HL-60/S4 treated with retinoic acid at 250 ng/mL for 4 days and 3 days (cell line): ENCODE results near the gene C5orf63.
"Not testable (repeated sequence)": the region's sequence is repeated elsewhere in the genome, so short reads cannot be mapped to it uniquely, and the experiment has no call there.

Source experiments
- in situ Hi-C: fragments of 300-500 bp; cut with MboI; formaldehyde crosslinking; loops from 2 replicates; pipeline ENCODE4 v1.7.0; 2022; ENCODE audit warnings: low sequenced_read_pairs

Gene C5orf63

DNA sequence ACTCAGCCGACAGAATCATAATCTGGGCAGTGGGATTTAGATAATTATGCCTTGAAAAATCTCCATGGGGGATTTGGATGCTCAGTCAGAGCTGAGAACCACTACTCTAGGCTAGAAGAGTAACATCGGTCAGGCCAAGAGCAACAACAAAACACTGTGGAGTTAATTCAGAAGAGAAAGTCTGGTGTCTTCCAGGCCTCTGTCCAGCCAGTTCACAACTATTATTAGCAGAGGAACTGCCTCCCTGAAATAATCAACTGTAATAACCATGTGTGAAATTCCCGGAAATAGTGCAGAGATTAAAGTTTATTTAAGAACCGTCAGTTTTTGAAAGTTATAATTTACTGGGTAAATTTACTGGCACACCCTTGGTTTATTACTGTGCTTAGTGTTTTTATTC, 34.8 kb downstream of the C5orf63 start:
- in situ Hi-C loops, result no loop called here

DNA sequence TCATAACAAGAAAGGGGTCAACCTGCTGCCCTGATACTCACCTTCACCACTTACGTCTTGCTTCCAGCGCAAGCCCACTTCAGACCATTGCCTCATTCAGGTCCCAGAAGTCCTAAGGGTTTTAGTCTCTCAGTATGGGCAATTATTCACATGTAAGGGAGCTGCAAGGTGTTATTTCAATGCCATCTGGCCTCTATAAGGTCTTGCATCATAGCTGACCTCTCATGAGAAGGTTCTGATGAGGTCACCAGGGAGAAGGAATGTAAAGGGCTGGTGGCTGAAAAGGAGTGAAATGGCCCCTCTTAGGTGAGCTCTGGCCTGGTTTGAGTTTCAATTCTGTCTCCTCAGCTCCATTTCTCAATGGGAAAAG, 41.5 kb downstream of the C5orf63 start:
- in situ Hi-C loops, result no loop called here

DNA sequence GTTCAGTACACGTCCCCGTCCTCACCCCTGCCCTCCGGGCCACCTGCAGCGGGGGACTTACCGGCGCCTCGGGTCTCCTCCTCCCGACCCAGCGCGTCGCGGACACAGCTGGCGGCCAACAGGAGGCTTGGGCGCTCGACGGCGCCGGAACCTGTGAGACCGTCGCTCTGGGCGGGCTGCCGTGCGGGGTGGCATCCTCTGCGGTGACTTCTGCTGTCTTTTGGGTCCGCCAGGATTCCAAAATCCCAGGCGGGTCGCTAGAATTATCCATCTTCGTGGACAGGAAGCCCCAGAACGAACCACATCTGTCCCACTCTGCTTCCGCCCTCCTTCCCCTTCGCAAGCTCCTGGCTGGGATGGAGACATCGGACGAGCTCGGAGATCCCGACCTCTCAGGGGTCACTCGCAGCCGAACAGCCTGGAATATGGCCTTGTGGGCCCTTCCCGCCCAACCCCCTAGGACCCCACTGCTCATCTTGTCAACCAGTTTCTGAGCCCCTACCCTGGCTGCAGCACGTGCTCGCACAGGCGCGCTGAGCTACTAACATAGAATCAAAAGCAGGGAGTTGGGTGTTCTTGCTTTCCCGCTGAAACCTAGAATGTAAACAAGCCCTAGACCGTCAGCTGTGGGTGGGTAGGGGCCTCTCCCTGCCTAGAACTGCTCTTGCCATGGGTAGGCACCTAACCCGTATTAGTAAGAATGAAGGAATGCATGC, 42.0 kb downstream of the C5orf63 start:
- in situ Hi-C loops, result no loop called here

DNA sequence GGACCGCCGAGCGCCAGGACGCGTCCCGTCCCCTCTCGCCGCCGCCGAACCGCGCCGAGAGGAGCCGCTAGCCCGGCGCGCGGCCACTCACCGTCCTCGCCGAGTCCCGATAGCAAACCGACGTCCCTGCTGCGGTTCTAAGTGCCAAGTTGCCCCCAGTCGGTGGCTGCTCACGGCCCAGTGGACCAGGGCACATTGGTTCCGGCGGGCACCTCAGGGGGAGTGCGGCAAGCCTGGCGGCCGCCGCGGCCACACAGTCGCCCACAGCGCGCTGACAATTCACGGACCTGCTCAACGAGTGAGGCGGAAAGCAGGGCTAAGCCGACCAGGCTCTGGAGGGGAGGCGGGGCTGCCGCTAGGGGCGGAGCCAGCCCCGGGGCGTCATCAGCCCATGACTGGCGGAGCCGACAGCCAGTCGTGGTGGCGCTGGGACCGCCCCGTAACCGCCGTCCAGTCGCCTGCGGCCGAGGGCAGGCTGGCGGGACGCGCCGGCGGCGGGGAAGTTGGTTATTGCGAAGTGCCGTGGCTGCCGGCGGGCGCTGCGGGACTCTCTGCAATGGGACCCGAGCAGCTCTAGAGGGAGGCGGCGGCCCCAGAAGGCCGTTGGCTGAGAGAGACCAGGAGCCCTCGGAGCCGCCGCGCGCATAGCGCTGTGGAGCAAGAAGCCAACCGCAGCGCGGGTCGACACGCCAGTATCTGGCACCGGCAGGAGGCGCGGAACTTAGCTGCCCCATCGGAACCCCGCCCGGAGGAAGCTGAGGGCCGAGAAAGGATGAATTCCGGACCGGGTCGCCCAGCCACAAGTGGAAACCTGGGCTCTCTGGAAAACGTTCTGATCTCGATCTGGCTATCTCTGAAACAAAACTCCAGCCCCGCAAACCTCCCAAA, 42.8 kb downstream of the C5orf63 start, which contains the start of gene MARCHF3:
TSS of gene MARCHF3 (minus strand) at position 300 of the 888 bp plus-strand sequence. CDS start 112,387 bp downstream, outside the sequence.
- in situ Hi-C loops, result no loop called here

DNA sequence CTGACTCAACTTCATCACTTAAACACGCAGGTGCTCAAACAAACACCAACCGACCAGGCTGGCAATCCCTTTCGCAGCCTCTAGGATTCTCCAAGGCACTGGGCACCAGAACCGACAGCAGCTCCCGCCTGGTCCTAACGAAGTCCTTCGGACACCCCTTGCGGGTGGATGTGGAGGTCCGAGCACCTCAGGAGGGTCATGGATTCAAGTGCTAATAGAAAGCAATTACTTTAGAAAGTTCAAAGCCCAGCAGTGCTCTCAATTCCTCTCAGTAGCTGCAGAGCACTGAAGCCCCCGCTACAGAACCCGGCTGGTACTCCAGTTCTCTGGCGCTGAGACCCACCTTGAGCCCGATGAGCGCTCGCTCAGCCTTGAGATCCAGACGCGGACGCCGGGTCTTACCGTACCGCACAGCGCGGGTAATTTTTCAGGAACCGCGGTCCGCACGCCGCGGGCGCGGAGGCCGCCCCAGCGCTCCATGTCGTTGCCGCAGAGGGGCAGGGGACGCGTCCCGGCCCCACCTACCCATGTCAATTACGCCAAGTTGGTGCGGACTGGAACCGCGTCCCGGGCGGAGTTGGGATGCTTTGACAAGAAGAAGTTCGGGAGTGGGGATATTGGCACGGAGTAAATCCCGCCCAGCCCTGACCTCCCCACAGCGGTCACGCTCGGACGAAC, 43.6 kb downstream of the C5orf63 start:
- in situ Hi-C loops, result no loop called here

DNA sequence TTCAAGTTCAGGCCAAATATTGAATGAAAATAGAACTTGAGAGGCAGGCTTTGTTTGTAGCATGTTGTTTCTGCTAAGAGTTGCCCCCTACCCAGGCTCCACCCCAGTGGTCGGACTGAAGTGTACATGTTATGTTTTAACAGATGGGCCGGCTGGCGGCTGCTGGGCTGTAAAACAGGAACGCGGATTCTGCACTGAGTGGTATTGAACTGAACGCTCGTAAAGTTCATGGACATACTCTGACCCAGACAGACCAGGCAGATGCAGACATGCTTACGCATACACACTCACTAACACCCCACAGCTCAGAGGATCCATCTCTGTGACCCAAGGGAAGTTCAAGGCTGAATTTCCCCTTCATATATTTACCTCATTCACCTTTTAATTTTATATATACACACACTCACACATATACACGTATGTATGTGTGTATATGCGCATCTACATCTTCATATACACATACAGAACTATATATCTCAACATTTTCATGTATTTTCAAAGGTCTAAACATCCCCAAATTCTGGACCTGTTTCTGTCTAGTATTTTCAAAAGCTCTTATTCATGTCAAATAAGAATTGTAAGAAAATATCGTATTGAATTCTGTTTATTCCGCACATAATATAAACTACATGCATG, 44.4 kb downstream of the C5orf63 start:
- in situ Hi-C loops, result no loop called here

DNA sequence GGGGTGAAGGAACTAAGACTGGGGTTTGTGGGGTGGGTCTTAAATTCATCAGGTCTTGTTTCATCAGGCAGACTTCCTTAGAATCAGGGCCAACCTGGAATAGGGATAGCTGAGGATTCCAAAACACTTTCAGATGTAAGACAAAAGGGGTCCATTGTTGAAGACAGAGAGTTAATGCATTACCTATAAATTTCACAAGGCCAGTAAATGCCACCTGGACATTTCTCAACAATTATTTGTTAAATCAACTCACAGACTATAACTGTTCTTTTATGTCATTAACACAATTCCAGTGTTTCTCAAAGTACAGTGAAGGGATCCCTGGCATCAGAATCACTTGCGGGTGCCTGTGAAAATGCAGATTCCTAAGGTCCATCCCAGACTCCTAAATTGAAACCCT, 45.8 kb downstream of the C5orf63 start:
- in situ Hi-C loops, result no loop called here

DNA sequence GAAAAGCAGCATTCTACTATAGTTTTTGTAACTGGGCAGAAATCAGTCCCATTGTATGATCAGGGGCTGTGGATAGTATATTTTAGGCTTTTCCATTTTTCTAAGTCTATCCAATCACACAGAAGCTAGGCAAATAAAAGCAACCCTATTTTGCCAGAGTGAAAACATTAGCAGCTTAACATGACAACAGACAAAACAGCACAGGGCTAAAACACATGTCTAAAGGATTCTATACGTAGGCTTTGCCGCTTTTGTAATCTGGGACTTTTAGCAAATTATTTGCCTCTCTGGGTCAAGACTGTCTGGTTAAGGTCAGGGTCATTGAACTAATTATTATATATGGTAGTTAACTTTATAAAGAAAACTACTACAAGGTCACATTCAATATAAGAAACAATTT, 47.1 kb downstream of the C5orf63 start:
- in situ Hi-C loops, result no loop called here

DNA sequence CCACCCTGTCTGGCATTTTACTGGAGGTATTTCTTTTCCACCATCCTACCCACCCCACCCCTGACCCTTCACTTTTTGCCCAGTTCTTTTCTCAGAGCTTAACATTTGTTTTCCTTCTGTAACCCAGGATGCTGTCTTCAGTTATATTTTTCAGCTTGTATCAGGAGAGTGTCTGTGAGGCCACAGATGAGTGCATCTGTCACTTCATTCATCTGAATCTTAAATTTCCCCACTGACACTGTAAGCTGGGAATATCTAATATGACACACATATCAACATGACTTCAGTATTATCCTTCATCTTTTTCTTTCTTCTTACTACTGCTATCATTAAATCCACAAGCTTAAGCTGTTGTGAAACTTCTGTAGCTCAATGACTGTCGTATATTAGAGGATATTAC, 47.8 kb downstream of the C5orf63 start:
- in situ Hi-C loops, result no loop called here

DNA sequence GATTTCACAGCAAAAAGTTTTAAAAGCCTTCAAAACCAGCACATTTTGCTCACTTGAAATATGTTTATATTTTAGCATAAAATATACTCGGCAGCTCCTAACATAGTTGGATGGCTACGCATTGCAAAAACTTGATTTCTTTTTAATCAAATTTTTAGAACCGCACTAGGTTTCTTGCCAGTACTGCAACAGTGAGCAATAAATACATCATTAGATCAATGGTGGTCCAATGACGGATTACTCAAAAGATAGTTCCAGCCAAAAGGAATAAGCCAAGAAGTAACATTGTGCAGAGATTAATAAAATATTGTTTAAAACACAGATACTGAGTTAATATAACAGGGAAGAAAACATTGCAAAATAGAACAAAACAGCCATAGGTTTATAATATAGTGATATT, 48.5 kb downstream of the C5orf63 start:
- in situ Hi-C loops, result no loop called here

DNA sequence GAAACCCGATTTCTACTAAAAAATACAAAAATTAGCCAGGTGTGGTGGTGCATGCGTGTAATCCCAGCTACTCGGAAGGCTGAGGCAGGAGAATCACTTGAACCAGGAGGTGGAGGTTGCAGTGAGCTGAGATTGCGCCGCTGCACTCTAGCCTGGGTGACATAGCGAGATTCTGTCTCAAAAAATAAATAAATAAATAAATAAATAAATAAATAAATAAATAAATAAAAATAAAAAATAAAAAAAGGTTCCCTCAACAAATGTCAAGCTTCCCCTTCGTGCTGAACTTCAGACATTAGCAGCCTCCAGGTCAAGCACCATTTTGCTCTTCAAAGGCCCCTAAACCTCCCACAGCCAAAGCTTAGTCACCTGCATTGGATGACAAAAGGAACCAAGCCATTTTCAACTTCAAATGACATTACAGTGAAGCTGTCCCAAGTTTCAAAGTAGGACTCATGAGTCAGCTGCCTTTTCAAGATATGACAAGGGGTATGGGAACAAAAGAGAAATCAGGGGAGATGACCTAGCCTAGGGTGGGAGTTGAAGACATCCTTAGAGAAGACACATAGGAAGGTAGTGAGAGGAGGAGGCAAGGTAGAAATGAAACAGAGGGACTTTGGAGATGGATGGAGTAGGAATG, 49.6 kb downstream of the C5orf63 start:
- in situ Hi-C loops, result not testable (repeated sequence)

DNA sequence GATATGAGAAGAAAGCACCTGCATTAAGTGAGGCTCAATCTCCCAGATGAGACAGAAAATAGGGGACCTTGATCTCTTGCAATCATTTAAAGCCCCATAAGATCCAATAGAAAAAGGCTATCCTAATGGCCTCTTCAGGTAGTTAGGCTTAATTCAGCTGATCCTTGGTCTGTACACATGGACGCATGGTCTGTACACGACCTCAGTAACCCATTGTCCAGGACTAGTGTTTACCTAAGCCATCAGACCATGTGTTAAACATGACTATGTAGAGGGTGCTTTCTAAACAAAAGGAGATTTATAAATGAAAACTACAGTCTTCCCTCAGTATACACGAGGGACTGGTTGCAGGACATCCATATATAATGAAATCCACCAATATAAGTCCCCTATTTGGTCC, 50.5 kb downstream of the C5orf63 start:
- in situ Hi-C loops, result no loop called here

DNA sequence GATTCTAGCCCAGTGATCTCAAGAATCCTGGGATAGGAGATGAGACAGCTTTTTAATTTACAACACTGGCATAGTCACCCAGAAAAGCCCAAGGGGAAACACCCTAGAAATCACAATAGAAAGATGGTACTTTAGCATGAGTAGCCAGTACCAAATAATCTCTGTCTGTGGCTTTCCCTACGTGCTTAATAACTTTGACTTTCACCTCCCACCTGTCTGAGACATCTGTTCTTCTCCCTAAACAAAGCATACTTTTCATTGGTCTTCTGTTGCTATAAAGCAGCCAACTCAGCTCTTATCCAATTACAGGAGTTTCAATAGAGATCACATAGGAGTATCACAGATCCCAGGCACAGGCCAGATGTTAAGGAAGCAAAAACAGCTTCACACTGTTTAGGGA, 53.4 kb downstream of the C5orf63 start:
- in situ Hi-C loops, result no loop called here

DNA sequence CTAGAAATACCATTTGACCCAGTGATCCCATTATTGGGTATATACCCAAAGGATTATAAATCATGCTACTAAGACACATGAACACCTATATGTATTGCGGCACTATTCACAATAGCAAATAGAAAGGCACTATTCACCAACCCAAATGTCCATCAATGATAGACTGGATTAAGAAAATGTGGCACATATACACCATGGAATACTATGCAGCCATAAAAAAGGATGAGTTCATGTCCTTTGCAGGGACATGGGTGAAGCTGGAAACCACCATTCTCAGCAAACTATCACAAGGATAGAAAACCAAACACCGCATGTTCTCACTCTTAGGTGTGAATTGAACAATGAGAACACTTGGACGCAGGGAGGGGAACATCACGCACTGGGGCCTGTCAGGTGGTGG, 56.6 kb downstream of the C5orf63 start:
- in situ Hi-C loops, result not testable (repeated sequence)

DNA sequence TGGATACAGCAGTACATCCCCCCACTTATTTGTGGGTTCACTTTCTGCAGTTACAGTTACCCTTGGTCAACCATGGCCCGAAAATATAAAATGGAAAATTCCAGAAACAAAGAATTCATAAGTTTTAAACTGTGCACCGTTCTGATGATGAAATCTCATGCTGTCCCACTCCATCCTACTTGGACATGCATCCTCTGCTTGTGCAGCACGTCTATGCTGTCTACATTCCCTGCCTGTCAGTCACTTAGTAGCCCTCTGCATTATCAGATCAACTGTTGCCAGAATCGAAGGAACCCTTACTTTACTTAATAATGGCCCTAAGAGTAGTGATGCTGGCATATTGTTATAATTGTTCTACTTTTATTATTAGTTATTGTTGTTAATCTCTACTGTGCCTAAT, 57.6 kb downstream of the C5orf63 start:
- in situ Hi-C loops, result no loop called here

DNA sequence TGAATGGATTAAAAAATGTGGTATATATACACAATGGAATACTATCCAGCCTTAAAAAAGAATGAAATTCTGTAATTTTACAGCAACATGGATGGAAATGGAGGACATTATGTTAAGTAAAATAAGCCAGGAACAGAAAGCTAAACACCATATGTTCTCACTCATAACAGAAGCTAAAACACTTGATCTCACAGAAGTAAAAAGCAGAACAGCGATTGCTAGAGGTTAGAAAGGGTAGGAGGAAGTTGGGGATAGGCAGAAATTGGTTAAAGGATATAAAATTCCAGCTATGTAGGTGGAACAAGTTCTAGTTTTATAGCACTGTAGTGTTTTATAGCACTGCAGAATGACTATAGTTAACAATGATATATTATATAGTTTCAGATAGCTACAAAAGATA, 58.7 kb downstream of the C5orf63 start:
- in situ Hi-C loops, result no loop called here

DNA sequence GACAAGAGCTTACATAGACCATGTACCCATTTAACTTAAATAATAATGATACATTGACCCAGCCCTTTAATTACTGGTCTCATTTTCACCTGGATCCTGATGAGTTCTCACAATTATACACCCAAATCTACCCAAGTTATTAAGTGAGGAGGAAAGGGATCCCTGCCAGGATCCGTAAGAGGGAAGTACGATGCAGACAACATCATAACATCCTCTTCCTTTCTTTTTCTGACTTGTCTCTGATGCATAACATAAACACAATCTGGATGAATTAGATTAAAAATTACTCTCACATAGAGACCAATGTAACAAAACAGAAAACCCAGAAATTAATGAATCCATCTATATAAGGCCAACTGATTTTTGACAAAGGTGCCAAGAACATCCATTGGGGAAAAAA, 59.9 kb downstream of the C5orf63 start:
- in situ Hi-C loops, result no loop called here

DNA sequence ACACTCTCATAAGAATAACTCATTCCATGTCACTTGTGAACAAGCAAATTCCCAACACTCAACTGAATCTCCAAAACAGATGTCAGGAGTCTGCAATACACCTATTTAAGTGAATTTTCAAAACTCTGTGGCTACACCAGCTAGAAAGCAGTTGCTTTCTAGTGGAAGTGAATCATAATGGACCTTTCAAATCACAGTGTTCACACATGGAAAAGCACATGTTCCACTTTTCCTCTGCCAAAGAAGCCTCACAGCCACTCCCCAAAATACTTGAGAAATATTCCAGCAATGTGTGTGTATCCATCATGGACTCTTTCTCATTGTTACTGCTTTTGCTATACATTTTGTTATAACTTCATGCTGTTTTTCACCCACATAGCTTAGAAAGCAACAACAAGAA, 60.4 kb downstream of the C5orf63 start:
- in situ Hi-C loops, result no loop called here

DNA sequence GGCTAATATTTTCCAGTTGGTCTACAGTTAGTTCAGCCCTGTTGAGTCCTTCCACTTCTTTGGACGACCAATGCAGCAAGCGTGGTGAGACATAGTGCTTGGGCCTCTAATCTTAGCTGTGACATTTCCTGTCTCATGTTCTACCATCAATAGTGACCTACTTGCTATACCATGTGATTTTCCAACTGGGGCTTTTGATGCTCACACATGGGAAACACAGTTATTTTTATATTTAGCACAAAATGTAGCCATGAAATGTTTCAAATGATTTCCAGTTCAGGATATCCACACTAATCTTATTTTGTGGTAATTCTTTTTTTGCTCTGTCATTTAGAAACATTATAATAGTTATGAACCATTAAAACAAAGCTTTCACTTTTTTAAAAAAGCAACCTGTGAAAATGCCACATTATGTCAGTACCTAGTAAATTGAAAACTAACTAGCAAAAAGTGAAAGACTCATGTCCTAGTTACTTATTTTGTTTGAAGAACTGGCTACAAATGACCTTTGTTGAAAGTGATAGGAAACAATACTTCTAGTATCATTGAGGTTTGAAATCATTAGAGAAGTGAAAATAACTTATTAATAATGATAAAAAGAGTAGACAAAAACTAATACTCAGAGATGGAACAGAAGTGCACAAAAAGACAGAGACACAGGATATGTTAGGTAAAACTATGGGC, 61.2 kb downstream of the C5orf63 start:
- in situ Hi-C loops, result no loop called here

DNA sequence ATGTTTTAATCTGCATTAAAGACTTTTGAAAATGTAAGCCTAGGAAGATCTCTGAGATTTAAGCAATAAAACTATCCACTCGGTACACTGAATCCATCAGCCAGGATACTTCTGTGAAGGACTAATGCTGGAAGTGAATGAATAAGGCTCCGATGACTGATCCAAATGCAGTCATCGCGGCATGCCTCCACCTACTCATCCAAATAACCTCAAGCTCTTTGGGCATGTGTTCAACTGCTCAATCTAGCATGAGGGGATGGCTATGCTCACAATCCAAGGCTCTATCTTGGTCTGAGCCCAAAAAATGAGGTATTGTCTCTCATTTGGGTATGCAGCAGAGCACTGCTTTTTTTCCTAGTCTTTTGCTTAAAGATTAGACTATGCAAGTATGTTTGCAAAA, 62.1 kb downstream of the C5orf63 start:
- in situ Hi-C loops, result no loop called here
